Bronchial epithelial cell (primary cell): ENCODE measurements around the gene CTRL. TPM values are rescaled to one million over a fixed set of nuclear protein-coding genes. Genes with fewer than 3 reads are reported as not detected.

Experiments
- DNase-seq: peaks from one replicate; pipeline ENCODE4 v3.0.0-alpha.2; 2010; ENCODE audit warnings: low read depth
- FAIRE-seq: peaks from 2 replicates; lab custom pipeline; 2011; peaks lifted over from hg19 to GRCh38; lab: Jason Lieb, UNC
- H3K27me3 ChIP-seq: 2 replicates; pipeline ENCODE4 v1.5.1; 2011; ENCODE audit warnings: low read length; ENCODE audit not compliant: control insufficient read depth, insufficient read depth
- H3K36me3 ChIP-seq: 2 replicates; pipeline ENCODE4 v1.5.1; 2011; ENCODE audit warnings: low read length; ENCODE audit not compliant: control insufficient read depth, insufficient read depth
- H3K4me3 ChIP-seq: 2 replicates; pipeline ENCODE4 v1.5.1; 2011; ENCODE audit warnings: mild to moderate bottlenecking, low read depth, low read length, control low read depth
- CTCF ChIP-seq: IDR thresholded peaks from 2 replicates; pipeline ENCODE4 v1.5.1; 2011; ENCODE audit warnings: mild to moderate bottlenecking, moderate library complexity, low read length, control low read depth, inconsistent platforms; ENCODE audit not compliant: insufficient read depth, severe bottlenecking
- total RNA-seq: library from RNA; depleted of rRNA; stranded (reverse); fragments of >200 nt; gene quantifications from 2 replicates; pipeline ENCODE4 v1.2.1, GENCODE V29; 2014

CTRL gene
- total RNA-seq, 1 donor from 2014 or later = 0.26 TPM

- no peak for DNase-seq
- no peak for FAIRE-seq
- Histone ChIP-seq H3K36me3 (peaks cover 9% of the 10 kb centered on the region), H3K27me3 (no peaks in the 10 kb centered on the region), H3K4me3 (no peak overlapping the region)
- no peak for TF ChIP-seq CTCF
These were observed 29.9 kb downstream of the CTRL start for GRCh38 chr16:67901734-67902133.

GRCh38 chr16:67897231-67897630 lies 34.4 kb downstream of the CTRL start:
- no peaks in the 10 kb centered on the region for H3K27me3 ChIP-seq
- TF ChIP-seq CTCF = no peak
- H3K4me3 ChIP-seq = no peak overlapping the region
- no peak for DNase-seq
- peaks cover 7% of the 10 kb centered on the region for H3K36me3 ChIP-seq
- FAIRE-seq = no peak

GRCh38 chr16:67893743-67894399 lies 37.8 kb downstream of the CTRL start:
- Histone ChIP-seq H3K4me3 (peak overlapping the region; percentile 98), H3K36me3 (peaks cover 2% of the 10 kb centered on the region), H3K27me3 (no peaks in the 10 kb centered on the region)
- DNase-seq (no peak), FAIRE-seq (no peak)
- TF ChIP-seq CTCF = no peak

GRCh38 chr16:67892899-67893742 lies 38.5 kb downstream of the CTRL start, which contains the start of gene PSKH1:
TSS of gene PSKH1 (plus strand) at chr16:67893254. CDS start at chr16:67908750, 15,496 bp downstream.
- no peak for TF ChIP-seq CTCF
- DNase-seq (peak; percentile 82), FAIRE-seq (no peak)
- Histone ChIP-seq H3K4me3 (peak within 1 kb of the TSS; percentile 98), H3K36me3 (peaks cover 2% of the 10 kb centered on the region), H3K27me3 (no peaks in the 10 kb centered on the region)

- TF ChIP-seq CTCF = no peak
- H3K36me3 ChIP-seq = peaks cover 2% of the 10 kb centered on the region
- FAIRE-seq = no peak
- no peaks in the 10 kb centered on the region for H3K27me3 ChIP-seq
- H3K4me3 ChIP-seq = no peak overlapping the region
- no peak for DNase-seq
These were observed 39.3 kb downstream of the CTRL start for GRCh38 chr16:67892375-67892774.
